ENCODE data around the gene TPRG1L.

- TF ChIP-seq CTCF (IDR thresholded peaks at IDR 0.05; ENCODE audit: low read depth, low read length) (no peak), EZH2phosphoT487 (IDR thresholded peaks at IDR 0.05; ENCODE audit: low read depth) (no peak)
These were observed 47.5 kb upstream of the TPRG1L start for GRCh38 chr1:3577300-3577699.

Measured in OCI-LY3 (cell line).